NCI-H526 treated with DMSO at 0.1 percent for 48 hours (cell line): ENCODE measurements around the gene ABCG1.

Experiments used
- DNase-seq: peaks from one replicate; lab custom pipeline; 2025; lab: John Stamatoyannopoulos, UW

Gene ABCG1

DNA sequence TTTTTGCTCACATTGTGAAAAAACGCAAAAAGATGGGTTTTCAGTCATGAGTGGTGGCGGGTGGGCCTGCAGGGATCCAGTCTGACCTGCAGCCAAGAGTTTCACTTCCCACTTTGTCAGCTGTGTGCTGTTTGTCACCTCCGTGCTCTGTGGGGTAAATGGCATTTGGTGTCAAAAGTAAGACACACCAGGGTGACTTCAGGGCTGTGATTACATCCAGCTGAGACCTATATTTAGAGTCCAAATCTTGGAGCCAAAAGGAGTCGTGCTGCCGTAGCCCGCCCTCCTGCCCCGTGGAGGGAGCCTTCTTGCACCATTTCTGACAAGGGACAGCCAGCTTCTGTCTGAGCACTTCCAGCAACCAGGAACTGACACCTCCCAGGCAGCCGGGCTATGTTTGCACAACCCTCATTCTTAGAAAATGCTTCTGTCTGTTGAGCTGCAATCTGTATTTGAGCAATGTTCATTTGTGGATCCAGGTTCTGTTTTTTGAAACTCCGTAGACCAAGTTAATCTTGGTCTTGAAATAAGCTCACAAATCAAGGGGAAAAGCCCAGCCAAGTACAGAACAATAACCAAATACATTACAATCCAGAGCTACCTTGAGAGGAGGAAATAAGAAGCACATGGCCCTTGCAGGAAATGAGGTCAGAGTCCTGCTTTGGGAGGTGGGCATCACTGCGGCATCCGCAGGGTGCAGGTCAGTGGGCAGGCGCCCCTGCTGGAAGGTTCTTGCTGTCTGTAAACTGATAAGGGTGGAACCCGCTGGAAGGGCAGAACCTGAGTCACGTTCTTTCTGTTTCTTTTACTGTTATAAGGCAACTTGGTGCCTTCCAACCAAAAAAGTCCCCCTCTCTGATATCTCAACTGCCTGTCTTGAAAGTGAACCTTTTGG, 14.4 kb downstream of the ABCG1 start:
- peak; percentile 18 for DNase-seq

DNA sequence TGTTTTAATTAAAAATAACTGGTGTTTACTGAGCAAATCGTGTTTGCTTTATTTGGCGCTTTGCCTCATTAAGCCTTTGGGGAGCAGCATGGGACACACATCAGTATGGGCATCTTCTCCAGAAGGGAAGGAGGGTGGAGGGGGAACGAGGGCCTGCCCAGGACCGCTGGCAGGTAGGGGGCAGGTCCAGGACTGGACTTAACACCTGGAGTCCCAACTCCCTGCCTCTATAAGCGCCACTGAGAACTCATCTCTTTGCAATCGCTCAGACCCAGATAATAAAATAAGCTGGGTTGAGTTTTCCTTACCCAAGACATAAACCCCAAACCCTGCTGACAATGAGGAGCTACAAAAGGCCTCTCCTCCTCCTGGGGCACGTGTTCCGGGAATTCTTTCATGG, 15.1 kb downstream of the ABCG1 start:
- no peak for DNase-seq

DNA sequence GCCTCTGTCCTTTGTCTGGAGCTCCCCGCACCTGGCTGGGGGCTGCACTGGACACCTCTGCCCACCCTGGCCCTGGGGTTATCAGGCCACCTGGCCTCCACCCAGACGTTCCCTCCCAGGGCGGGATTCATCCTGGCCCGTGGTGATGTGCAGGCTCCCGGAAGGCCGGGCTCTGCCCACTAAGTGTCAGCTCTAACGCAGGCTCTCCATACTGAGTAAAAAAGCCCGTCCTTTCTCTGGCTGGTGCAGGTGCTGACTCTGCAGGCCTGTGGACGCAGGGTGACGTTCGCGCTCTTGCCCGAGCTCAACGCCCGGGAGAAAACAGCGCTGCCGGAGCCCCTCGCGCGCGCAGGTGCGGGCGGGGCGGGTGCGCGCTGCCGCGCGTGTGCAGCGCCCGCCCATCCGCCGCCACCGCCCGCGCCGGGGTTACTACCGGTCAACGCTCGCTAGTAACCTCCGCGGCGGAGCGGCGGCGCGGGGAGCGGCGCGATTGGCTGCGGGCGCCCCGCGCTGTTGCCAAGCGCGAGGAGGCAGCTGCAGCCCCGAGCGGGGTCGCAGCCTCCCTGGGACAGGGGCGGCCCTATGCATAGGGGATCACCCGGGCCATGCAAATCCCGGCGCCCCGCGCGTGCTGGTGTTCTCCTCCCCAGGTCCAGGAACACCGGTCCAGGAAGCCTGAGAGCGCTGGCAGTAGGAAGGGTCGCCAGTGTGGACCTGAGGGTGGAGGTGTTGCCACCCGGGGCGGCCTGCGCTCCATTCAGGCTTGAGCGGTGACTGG, 15.7 kb downstream of the ABCG1 start:
- peak; percentile 71 for DNase-seq

DNA sequence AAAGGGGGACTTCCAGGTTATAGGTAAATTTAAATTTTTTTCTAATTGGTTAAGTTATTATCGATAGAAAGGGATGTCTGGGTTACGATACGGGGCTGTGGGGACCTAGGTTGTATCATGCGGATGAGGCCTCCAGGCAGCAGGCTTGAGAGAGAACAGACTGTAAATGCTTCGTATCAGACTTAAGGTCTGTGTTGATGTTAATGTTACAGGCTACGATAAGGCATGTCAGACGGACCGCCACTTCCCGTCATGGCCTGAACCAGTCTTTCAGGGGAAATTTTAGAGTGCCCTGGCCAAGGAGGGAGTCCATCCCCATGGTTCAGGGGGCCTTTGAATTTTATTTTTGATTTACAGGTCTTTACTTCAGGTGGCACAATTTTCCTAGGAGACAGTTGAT, 16.7 kb downstream of the ABCG1 start:
- DNase-seq, result peak; percentile 13

DNA sequence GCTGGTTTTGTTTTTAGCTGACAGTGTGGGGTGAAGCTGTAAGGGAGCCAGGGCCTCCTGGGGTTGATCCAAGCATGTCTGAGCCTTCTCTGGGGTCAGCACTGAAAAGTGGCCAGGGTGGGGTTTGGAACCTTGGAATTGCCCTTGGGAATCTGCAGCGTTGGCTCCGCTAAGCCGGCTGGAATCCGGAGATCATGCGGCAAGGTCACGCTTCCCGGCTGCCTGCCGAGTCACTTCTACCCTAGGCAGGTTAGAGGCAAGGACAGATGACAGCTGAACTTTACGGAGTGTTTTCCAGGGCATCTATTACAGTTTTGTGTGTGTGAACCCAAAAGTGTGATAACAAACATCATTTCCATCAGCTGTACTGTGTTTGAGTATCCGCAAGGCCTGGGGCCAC, 17.1 kb downstream of the ABCG1 start:
- peak; percentile 13 for DNase-seq

DNA sequence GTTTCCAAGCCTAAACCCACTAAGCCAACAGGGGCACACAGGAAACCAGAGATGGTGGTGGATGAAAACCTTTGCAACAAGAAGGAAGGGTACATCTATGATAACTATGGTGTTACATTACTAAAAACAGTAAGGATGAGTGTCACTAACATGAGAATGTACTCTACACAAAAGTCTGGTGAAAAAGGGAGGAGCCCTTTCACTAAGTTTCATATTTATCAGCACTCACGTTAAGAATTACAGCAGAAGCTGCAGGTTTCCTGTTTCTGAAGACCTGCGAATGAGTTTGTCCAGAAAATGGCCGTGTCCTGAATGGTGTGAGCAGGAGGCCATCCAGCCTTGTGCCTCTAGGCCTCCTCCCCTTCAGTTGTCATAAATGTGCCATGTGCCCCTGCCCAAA, 17.8 kb downstream of the ABCG1 start:
- DNase-seq, result no peak

DNA sequence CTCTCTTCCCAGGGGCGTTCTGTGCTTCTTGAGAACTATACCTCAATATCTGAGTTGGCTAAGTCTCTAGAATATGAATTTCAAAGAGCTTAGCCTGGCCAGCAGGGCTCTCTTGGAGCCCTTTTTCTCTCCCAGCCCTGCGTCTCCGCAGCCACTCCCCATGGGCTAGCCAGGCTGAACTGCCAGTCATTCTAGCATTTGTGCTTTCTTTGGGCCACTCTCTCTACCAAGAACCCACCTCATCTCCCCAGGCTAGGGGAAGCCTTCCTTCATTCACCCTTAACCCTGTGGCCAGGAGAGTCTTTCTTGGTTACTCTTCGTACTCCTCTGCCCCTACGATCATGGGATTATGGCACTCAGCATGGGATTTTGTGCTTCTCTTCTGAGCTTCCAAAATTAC, 18.2 kb downstream of the ABCG1 start:
- DNase-seq, result peak; percentile 14

DNA sequence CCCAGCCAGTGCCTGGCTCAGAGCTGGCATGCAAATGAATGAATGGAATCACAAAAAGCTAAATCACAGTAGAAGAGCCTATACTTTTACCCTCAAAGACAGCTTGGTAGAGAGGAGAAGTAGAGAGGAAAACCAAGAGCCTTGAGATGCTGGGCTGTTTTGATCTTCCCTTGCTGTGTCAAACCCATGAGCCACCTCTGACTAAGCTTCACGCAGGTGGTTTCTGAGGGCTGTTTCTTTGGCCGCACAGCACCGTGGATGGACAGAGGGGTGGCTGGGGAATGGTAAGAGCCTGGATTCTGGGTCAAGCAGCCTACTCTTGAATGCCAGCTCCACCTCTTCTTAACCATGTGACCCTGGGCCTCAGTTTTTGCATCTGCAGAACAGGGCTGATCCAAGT, 18.6 kb downstream of the ABCG1 start:
- no peak for DNase-seq

DNA sequence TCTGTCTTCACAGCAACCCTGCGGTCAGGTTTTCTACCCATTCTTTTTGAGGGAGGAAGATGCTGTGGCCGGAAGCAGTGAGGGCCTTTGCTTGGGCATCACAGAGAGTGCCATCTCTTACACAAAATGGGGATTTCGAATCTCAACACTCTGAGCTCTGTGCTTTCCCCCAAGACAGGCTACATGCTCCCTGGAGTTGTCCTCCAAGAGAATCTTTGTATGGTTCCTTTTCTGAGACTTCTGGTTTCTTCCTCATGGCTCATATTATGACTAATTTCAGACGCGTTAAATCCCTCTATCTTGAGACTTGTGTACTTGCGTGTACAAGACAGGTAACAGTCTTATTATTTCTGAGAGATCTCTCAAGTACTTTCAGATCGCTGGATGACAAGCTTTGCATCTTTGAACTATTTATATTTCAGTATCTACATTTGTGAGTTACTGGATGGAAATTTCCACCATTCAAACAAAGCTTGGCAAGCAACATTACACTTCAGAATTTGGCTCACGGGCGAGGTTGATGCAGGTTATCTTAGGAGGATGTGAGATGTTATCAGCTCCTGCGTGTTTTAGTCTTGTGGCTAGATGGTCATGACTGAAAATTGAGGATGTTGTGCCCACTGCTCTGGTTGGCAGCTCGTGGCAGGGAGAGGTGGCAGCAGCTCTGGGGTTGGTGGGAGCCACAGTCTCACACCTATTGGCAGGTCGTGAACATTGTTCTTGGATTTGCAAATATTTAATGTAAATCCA, 19.4 kb downstream of the ABCG1 start:
- no peak for DNase-seq

DNA sequence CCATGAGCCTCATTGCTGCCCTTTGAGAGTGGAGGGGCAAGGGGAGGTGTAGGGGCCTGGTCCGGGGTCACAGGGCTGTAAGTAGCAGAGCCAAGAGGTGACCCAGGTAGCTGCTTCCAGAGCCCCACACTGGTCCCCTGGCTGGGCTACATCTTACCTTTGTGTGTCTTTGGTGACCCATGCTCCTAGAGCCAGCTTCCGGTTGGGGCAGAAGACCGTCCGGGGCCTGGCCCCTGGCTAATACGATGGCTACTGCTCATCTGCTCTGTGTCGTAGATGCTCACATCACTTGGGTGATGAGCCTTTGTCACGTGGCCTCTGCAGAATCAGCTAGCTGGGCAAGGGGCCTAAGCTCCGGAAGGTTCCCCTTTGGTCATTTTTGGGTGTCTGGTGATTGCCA, 20.6 kb downstream of the ABCG1 start:
- DNase-seq, result no peak

DNA sequence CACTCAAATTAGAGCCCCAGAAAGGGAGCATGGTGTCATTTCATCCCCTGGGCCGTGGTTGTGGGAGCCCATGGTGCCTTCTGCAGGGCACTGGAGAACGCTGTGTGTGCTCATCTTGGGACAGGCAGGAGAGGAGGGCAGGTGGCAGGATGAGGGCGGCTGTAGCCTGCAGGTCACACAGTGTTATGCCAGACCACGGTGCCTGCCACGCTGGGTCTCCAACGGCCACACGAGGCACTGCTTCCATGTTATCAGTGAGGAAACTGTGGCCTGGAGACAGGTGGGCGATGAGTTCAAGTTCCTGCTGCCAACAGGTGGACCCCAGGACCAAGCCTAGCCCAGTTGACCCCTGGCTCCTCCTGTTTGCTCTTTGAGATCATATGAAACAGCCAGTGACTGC, 21.0 kb downstream of the ABCG1 start:
- no peak for DNase-seq

DNA sequence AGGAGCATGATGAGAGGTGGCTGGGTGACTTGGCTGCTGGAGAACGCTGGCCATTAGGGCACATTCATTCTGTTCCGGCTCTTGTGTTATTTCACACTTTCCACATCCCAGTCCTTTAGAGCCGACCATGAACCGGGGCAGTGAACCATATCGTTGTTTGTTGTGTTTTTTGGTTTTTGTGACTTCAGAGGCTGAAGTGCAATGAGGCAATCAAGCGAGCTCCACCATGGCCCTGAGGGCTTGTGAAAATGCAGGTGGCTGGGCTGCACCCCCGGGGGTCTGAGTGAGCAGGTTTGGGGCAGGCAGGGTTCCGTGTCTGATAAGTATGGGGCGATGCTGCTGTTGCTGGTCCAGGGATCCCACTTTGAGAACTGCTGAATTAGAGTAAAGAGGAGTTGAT, 23.7 kb downstream of the ABCG1 start:
- no peak for DNase-seq

DNA sequence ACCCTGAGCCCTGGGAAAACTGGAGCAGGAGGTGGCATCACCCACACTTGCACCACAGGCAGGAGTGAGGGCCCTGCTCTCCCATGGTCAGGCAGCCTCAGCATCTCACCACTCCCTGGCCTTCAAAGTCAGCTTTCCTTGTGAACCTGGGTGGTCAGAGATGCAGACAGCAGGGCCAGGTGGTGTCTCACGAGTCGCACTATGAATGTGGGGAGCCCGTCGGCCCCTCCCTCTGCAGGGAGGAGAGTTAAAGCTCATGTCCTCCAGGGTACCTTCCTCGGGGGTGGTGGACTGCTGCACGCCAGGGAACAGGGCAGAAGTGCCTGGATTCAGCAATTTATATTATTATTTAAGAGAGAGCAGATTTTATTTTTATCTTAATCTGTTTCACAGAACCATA, 24.1 kb downstream of the ABCG1 start:
- no peak for DNase-seq

DNA sequence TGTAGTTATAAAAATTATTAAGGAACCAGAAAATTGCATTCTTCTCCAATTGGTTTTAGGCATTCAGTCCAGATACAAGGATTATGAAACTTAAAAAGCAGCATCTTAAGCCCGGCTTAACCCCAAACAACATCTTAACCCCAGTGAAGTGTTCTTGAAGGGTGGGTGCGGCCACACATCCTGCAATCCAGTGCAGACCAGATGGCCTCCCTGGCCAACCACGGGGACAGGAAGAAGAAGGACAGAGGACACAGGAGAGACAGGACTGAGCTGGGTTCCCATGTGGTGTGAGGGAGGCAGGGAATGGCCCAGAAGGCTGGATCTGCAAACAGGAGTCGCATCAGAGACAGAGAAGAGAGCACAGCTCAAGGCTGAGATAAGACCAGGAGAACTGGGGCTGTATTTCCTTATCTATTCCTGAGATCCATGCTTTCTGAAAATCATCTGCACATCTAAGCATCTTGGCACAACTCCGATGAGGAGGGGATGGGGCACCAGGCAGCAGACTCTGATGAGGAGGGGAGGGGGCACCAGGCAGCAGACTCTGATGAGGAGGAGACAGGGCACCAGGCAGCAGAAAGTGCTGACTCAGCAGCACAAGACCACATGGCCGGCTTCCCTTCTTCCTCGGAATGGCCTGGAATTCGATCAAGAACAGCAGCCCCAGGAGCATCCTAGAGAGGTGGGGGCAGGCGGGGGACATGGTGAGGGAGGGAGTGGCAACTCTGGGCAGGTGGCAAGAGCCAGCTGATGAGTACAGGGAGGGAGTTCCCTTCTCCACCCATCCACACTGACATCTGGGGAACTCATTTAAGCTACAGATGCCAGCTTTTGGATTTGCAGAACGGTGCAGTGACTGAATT, 26.6 kb downstream of the ABCG1 start:
- no peak for DNase-seq

DNA sequence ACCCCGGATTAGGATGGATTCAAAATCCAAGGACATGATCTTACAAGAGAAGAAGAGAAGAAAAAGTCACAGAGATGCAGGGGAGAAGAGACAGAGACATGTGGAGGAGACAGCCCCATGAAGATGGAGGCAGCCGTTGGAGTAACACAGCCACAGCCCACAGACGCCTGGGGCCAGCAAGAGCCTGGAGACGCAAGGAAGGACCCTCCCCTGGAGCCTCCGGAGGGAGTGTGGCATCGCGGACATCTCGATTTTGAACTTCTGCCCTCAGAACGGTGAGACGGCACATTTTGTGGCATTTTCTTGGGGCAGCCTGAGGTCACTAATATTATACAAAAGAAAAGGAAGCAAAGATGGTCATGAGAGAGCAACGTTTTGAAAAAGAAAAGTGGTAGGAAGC, 28.8 kb downstream of the ABCG1 start:
- DNase-seq, result no peak

DNA sequence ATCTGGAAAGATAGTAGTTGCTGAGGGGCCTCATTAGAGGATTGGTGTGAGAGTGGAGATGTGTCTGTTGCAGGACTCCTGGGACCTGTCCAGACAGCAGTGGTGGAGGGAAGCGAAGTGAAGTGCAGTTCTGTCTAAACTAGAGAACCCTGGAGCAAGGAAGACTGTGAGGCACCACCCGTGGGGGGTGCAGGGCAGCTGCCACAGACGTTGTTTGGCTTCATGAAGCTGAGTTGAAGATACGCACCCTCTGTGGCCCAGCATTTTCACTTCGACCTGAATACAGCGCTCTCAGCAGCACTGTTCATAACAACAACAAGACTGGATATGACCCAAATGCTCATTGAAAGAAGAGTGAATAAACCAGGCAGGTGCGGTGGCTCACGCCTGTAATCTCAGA, 29.3 kb downstream of the ABCG1 start:
- no peak for DNase-seq

DNA sequence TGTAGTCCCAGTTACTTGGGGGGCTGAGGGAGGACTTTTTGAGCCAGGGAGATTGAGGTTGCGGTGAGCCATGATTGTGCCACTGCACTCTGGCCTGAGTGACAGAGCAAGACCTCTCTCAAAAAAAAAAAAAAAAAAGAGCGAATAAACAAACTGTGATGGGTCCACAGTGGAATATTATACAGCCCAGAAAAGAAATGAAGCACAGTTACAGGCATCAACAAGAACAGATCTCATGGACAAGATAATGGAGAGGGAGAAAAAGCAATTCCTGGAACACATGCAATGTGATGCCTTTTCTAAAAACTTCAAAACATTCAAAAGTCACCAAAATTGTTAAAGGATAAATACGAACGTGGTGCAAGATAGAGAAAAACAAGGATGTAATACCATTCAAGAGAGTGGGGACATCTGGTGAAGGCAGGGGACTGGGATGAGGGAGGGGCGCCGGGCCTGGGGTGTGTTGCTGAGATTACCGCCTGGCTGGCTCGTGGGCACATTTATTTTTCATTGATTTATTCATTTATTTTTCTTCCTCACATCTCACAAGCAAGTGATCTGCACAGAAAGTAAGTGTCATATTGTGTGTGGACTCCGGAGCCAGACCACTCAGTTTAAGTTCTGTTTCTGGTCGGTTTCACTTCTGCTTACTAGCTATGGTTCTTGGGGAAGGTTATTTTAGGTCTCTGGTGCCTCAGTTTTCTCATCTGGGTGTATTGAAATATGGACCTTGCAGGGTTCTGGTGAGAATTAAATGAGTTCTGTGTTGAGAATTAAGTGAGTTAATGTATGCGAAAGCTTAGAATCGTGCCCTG, 30.1 kb downstream of the ABCG1 start:
- DNase-seq, result no peak

DNA sequence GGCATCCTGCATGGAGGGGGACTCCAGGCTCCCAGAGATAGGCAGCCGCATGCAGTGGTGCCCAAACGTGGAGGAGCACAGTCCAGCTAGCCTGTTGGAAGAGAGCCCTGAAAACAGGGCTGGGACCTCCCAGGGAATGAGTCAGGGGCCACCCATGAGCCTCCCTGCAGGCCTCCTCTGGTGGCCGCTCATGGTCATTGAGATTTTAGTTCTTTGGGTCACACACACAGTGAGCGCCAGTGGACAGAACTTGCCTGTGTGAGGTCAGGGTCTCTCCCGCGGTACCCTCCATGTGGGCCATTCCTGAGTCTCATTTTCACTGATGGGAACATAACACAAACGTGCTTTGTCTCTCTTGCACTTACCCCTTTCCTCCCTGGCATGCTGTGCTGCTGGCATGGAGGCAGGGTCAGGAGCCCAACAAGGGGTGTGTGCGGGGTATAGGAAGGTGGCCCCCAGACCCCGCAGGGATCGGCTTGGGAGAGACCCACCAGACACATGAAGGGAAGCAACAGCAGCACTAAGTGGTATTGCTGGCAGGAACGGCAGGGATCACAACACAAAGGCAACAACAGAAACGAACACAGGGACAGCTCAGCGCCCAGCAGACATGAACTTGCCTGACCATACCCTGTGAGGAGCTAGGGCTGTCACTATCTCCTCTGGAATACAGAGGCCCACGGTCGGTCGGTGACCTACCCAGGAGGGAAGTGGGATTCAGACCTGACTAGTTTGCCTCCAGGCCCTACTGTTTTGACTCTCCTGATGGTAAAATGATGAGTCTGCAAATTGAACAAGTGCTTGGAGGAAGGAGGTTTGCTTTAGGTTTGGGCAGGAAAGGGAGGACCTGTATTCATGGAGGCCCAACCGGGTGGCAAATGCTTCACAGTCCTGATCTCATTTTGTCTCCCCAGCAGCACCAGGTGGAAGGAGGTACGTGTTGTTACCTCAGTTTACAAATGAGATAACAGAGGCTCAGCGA, 31.8 kb downstream of the ABCG1 start:
- DNase-seq, result no peak

DNA sequence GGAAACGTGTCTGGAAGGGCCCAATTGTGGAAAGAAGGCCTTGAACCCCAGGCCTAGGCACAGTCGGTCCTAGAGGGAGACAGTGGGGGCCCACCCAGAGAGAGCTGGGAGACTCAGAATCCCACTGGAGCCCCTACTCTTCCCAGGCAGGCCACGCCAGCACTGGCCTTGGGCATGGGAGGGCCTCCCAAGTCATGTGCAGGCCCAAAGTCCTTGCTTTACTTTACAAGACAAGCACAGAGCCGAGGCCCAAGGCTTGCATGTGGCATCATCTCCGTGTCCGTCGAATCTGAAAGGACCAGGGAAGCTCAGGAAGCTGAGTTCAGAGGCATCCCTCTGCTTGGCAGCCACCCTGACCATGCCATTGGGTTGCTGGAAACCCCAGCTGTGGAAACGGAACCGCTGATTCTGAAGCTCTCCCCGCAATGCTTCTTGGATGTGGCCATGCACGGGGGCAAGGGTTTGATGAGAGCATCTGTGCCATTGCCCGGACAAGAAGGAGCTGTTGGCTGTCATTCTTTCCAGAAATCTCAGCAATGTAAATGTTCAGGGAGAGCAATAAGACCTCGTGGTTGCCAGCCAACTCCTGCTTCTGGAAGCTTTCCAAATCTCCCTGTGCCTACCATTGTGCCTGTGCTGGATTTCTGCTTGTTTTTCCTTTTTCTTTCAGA, 32.8 kb downstream of the ABCG1 start:
- no peak for DNase-seq
